GM21529 (cell line): Measurements from ENCODE around the gene PIGN.

Source experiments
- ATAC-seq: cut with Tn5 transposase; IDR thresholded peaks from one replicate; pipeline ENCODE4 v1.9.1; 2021; ENCODE audit not compliant: unreplicated experiment

Gene PIGN

DNA sequence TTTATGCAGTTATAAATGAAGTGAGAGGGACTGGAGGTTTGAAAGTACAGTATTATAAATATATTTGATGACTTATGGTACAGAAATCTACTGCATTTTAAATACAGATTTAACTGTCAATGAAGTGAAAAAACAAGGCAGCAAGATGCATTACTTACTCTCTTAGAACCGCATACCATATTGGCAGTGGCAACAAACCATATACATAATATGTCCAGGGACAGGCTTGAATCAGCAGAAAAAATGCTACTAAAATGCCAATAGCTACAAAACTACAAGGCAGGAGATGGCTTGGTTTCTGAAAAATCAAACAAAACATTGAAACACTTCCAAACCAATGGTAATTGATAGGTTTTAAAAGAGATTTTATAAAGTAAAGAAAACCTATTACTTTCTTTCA is 77.2 kb downstream of the PIGN start:
- ATAC-seq, result no peak

DNA sequence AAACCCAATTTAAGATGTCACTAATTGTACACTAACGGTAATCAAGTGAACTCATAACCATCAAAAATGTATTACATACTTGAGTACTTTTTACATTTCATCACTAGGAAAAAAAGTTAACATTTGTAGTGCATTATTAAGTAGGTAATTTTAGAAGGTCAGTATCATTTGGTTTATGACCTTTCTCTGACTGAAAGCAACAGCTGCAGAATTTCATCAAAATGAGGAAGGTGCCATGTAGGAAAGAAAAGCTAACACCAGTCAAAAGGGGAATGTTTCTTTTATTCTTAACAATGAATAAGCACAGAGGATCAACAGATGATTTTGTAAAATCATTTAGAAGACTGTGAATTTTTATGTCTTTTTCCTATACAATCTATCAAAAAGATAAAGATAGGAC is 79.0 kb downstream of the PIGN start:
- no peak for ATAC-seq

DNA sequence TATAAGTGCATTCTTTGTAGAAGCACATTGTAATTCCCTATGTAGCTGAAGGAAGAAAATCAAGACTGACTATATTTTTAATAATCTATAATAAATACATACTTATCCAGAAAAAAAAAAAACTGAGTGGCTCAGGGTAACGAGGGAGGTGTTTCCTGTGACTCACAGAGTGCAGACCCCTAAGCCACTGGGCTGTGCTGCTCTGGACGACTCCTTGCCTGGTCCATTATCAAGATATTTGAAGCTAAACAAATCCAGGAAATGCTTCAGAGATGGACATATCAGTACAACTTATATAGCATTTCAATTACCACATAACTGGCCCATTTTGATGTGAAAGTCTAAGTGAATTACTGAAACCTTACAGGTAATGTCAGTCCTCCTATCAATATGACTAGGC is 80.6 kb downstream of the PIGN start:
- ATAC-seq, result no peak

DNA sequence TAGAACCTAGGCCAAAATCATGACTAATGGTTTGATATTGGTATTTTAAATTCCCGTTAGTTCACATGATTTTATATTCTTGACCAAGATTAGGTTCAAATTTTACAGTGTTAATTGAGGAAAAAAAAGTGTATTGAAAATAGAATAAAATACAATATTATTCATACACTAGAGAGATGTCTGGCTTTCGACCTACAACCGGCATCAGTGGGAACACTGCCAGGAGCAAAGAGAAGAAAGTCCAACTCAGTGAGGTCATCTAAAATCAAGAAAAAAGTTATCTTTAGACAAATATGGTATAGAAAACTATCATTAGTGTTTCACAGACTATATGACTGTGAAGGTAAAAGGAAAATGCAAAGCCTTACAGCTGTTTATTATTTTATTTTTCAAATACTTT is 81.5 kb downstream of the PIGN start:
- no peak for ATAC-seq

- ATAC-seq, result peak; percentile 61
Measured at GRCh38 chr18:62102221-62102620, 84.6 kb downstream of the PIGN start.

- ATAC-seq, result no peak
Measured at GRCh38 chr18:62101321-62101721, 85.5 kb downstream of the PIGN start.

GRCh38 chr18:62098960-62099359 is 87.9 kb downstream of the PIGN start:
- no peak for ATAC-seq

DNA sequence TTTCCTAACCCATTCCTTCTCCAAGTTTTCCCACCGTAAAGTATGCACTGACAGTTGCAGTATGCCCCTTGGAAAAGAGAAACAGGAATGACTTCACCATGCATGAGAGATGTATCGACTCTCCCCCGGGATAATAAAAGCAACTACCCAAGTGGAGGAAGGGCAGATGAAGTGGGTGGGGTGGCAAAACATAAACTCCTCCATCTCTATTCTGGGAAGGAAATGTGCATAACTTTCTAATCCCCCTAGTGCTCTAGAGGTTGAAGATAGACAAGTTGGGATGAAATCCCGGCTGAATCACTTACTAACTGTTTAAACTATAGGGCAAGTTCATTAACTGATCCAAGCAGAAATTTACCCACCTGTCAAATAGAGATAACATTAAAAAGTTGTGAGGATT is 89.2 kb downstream of the PIGN start:
- ATAC-seq, result no peak

- no peak for ATAC-seq
Measured at GRCh38 chr18:62091487-62092120, 95.3 kb downstream of the PIGN start.

GRCh38 chr18:62089174-62089573 is 97.7 kb downstream of the PIGN start:
- ATAC-seq, result no peak

- no peak for ATAC-seq
Measured at GRCh38 chr18:62088156-62088555, 98.7 kb downstream of the PIGN start.

DNA sequence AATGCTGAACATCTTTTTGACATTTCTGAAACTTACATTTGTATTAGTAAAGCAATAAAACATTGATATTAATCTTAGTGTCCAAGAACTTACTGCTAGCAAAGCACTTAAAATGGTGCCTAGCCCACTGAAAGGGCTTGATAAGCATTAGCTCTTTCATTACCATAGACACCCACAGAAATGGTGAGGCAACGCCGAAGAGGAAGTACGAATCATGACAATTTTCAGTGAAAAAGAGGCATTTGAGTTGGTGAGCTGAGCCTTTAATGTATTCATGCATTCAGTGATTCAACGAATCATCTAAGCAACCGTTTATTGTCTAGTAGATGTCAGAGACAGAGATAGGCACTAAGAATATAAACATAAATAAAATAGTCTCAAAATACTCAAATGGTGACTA is 101.1 kb downstream of the PIGN start:
- no peak for ATAC-seq

DNA sequence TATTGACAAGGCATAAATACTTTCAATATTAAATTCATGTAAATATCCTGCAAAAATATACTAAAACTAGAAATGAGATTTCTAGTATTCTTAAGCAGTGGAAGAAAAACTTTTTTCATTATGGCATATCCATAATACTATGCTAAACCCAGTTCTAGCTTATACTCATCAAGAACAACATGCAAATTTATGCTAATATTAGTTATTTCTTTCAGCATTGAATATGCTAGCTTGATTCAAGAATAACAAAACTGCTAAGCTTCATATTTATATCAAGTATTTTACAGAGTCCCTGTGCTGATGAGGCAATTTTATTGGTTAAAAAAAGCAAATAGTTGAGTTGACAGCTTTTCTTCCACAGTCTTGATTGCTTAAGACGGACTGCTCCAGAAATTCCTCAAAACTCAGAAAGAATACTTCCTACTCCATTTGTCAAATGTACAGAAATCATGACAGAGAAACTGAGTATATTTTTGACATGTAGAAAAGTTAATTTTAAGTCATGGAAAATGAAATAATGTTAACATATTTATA is 105.0 kb downstream of the PIGN start:
- no peak for ATAC-seq

DNA sequence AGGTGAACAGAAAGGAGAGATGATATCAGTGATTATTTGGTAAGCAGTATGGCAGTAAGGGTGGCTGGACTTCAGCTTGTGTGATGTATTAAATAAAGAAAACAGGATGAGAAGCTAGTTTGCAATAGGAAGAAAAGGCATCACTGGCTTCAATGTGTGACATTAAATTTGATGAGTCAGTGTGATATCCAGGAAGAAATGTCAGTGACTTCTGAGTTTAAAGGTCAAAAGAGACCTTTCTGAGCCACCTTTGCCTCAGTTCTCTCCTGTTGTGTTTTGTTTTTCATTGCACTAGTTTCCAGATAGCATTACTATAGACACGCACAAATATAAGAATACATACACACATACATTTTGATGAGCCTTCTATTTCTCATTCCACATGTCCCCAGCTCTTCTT is 105.6 kb downstream of the PIGN start:
- no peak for ATAC-seq

DNA sequence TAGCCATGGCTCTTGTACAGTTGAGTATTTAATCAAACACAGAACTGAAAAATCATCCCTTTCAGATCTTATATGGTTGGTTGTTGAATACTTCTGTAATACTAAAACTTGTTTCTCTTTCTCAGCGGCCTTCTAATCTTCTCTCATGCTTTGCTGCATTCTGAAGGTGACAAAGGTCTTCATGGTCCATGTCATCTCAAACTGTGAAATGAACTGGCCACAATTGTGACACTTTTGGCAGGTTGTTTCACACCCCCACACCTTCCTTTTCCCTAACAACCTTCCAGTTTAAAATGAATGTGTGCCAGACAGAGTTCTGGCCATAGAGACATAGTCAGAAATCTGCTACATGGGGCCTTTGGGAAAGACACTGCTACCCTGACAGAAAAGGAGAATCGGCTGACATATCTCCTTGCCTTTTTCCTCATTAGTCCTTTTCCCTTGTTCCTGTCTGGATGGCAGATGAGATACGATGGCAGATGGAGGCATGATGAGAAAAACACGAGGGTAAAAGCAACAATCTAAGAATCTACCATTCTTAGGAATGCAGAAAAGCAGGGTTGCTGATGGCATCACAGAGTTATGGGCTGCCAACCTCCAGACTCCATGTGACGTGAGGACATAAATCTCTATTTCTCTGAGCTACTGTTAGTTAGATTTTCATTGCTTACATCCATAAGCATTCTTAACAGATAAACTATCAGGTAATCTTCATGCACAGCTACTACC is 106.5 kb downstream of the PIGN start:
- no peak for ATAC-seq

DNA sequence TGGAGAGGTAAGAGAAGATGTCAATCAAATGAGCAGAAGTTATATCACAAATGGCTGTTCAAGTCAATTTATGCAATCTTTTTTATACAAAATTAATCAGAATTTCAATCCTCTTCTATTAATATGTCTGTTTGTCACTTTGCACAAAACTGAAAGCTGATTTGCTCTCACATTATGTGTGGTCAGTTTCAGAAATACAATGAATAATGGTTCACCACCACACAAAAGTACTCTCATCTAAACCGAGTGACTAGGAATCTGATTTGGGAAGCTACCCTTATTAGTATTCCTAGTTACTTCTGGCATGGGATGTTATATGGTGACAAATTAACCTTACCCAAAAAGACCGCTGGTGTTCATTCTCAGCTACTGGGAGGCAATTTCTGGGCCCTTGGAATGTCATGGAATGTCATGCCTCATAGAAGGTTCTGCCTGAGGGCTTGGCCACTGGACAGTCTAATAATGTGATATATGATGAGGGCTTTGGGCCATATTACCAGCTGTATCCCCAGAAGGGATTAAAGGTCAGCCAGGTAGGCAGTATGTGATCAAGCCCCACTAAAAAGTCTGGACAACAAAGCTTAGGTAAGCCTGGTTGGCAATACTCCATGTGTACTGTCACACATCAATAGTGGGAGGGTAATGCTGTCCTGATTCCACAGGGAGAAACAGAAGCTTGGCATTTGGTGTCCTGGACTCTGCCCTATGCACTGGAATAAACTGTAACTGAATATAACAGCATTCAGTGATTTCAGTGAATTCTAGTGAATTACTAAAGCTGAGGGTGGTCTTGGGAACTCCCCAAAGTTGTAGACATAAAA is 113.2 kb downstream of the PIGN start:
- no peak for ATAC-seq

DNA sequence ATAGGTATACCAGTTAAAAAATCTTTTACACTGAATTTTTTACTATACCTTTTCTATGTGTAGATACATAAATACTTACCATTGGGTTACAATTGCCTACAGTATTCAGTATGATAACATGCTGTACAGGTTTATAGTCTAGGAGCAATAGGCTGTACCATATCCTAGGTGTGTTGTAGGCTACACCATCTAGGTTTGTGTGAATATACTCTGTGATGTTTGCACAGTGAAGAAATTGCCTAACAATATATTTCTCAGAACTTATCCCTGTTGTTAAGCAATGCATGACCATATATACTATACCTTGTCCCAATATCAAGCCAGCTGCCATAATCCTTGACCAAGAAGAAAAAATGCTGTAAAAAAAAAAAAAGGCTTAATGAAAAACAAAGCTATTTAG is 114.5 kb downstream of the PIGN start:
- no peak for ATAC-seq

GRCh38 chr18:62071071-62071470 is 115.8 kb downstream of the PIGN start:
- no peak for ATAC-seq

- ATAC-seq, result no peak
Measured at GRCh38 chr18:62070302-62070701, 116.6 kb downstream of the PIGN start.

DNA sequence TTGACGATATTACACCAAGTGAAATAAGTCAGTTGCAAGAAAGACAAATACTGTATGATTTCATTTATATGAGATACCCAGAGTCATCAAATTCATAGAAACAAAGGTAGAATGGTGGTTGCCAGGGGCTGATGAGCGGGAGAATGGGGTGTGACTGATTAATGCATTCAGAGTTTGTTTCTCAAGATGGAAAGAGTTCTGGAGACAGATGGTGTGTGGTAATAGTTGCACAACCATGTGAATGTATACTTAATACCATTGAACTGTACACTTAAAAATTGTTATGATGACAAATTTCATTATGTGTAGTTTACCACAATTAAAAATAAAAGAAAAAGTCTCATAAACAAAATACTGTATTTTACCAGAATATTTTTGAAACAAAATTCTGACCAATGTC is 117.3 kb downstream of the PIGN start:
- no peak for ATAC-seq

- ATAC-seq, result no peak
Measured at GRCh38 chr18:62066102-62066818, 120.6 kb downstream of the PIGN start.
